ENCODE data around the gene MRPS31. TPM values are rescaled to one million over a fixed set of nuclear protein-coding genes. Genes with fewer than 3 reads are reported as not detected.

The MRPS31 gene
- total and polyA plus RNA-seq, 2 donors (not counting 1 experiment from before 2014, with no cell fraction given) = 20.5 to 34.4 TPM

GRCh38 chr13:40779796-40780285 is 8.9 kb upstream of the MRPS31 start:
- Mint-ChIP-seq H3K9me3 (ENCODE audit: insufficient read depth) (no peaks in the 10 kb centered on the region), H3K4me3 (no peak overlapping the region), H3K4me1 (peaks cover 24% of the 10 kb centered on the region), H3K27me3 (no peaks in the 10 kb centered on the region), H3K27ac (no peak overlapping the region)
- H3K36me3 ChIP-seq (replicated peaks in 1 of 2; ENCODE audit: control extremely low read depth in 1 of 2, control insufficient read depth in 1 of 2, extremely low read depth in 1 of 2, insufficient read depth in 2 of 2, low read length in 1 of 2) = no peaks in the 10 kb centered on the region
- H3K9ac ChIP-seq (ENCODE audit: low read length) = no peak overlapping the region
- no peaks in the 10 kb centered on the region for H3K9me3 ChIP-seq (ENCODE audit: control extremely low read depth in 1 of 3, control insufficient read depth in 2 of 3, insufficient read depth in 1 of 3, low read length in 2 of 3)
- ChIA-PET POLR2A (no interaction called here), CTCF (interaction anchor here (3.4 to 6.7 kb wide), 2 partner anchors 212 to 1095 kb away, joined by 20 to 98 read pairs; no protein-coding TSS in a partner anchor)
- no peak overlapping the region for H3K27ac ChIP-seq (ENCODE audit: low read length in 2 of 2)
- peaks cover 11 to 29% of the 10 kb centered on the region in 2 donors for H3K4me1 ChIP-seq (ENCODE audit: control insufficient read depth in 2 of 2, insufficient read depth in 2 of 2, low read length in 2 of 2)
- H2AFZ ChIP-seq (ENCODE audit: insufficient read depth, low read depth, low read length, poor library complexity, severe bottlenecking) = no peak overlapping the region
- intact Hi-C loops (cut with micrococcal nuclease) = loop anchor here (10.0 kb wide), 1 partner anchor 1745 kb away; the partner anchor contains the start of genes NHLRC3 and PROSER1
- H4K20me1 ChIP-seq (ENCODE audit: control insufficient read depth, insufficient read depth, low read length, poor library complexity, severe bottlenecking) = no peaks in the 10 kb centered on the region
- 100% methylated on average over 3 of the region's 5 CpGs for WGBS (ENCODE audit: insufficient coverage)
- TF ChIP-seq EZH2 (IDR thresholded peaks at IDR 0.05; ENCODE audit: borderline replicate concordance, insufficient read depth, low read depth, low read length, poor library complexity, severe bottlenecking) = no peak
- TF ChIP-seq CTCF (IDR thresholded peaks at IDR 0.05) = no peak
- no peak overlapping the region for H3K4me2 ChIP-seq (replicated peaks; ENCODE audit: low read depth, low read length, poor library complexity, severe bottlenecking)
- H3K4me3 ChIP-seq (ENCODE audit: control extremely low read depth in 1 of 5, extremely low read depth in 1 of 5, insufficient read depth in 1 of 5, low read depth in 2 of 5, low read length in 4 of 5) = no peak overlapping the region
- no peaks in the 10 kb centered on the region for H3K79me2 ChIP-seq (ENCODE audit: control insufficient read depth, insufficient read depth, low read length)
- no peak for DNase-seq
- ATAC-seq (ENCODE audit: low read depth) = no peak
- no peaks in the 10 kb centered on the region for H3K27me3 ChIP-seq (replicated peaks in 1 of 4; ENCODE audit: control extremely low read depth in 1 of 4, control insufficient read depth in 3 of 4, insufficient read depth in 4 of 4, low read length in 3 of 4)

GRCh38 chr13:40779049-40779448 is 8.1 kb upstream of the MRPS31 start:
- Histone ChIP-seq H3K4me2 (replicated peaks; ENCODE audit: low read depth, low read length, poor library complexity, severe bottlenecking) (no peak overlapping the region), H3K4me1 (ENCODE audit: control insufficient read depth in 2 of 2, insufficient read depth in 2 of 2, low read length in 2 of 2) (peaks cover 11 to 29% of the 10 kb centered on the region in 2 donors)

More at GRCh38 chr13:40779049-40779448, 8.1 kb upstream of the MRPS31 start:
- Mint-ChIP-seq H3K4me3 (no peak overlapping the region), H3K9me3 (ENCODE audit: insufficient read depth) (no peaks in the 10 kb centered on the region), H3K4me1 (peaks cover 24% of the 10 kb centered on the region), H3K27ac (no peak overlapping the region), H3K27me3 (no peaks in the 10 kb centered on the region)
- CTCF ChIA-PET = interaction anchor here (0.6 to 6.7 kb wide), 8 partner anchors 10 to 1094 kb away, joined by 3 to 98 read pairs (median 6); partner anchors contain the start of gene SLC25A15
- H3K27ac ChIP-seq (ENCODE audit: low read length in 2 of 2) = no peak overlapping the region
- H3K27me3 ChIP-seq (replicated peaks in 1 of 4; ENCODE audit: control extremely low read depth in 1 of 4, control insufficient read depth in 3 of 4, insufficient read depth in 4 of 4, low read length in 3 of 4) = no peaks in the 10 kb centered on the region
- no peaks in the 10 kb centered on the region for H4K20me1 ChIP-seq (ENCODE audit: control insufficient read depth, insufficient read depth, low read length, poor library complexity, severe bottlenecking)
- no peak overlapping the region for H2AFZ ChIP-seq (ENCODE audit: insufficient read depth, low read depth, low read length, poor library complexity, severe bottlenecking)
- H3K36me3 ChIP-seq (replicated peaks in 1 of 2; ENCODE audit: control extremely low read depth in 1 of 2, control insufficient read depth in 1 of 2, extremely low read depth in 1 of 2, insufficient read depth in 2 of 2, low read length in 1 of 2) = no peaks in the 10 kb centered on the region
- H3K9me3 ChIP-seq (ENCODE audit: control extremely low read depth in 1 of 3, control insufficient read depth in 2 of 3, insufficient read depth in 1 of 3, low read length in 2 of 3) = no peaks in the 10 kb centered on the region
- no peaks in the 10 kb centered on the region for H3K79me2 ChIP-seq (ENCODE audit: control insufficient read depth, insufficient read depth, low read length)
- WGBS (ENCODE audit: insufficient coverage) = 59% methylated on average over 3 of the region's 4 CpGs
- TF ChIP-seq EZH2 (IDR thresholded peaks at IDR 0.05; ENCODE audit: borderline replicate concordance, insufficient read depth, low read depth, low read length, poor library complexity, severe bottlenecking) (no peak), CTCF (IDR thresholded peaks at IDR 0.05) (no peak)
- H3K4me3 ChIP-seq (ENCODE audit: control extremely low read depth in 1 of 5, extremely low read depth in 1 of 5, insufficient read depth in 1 of 5, low read depth in 2 of 5, low read length in 4 of 5) = no peak overlapping the region
- ATAC-seq (ENCODE audit: low read depth) (no peak), DNase-seq (no peak)
- H3K9ac ChIP-seq (ENCODE audit: low read length) = no peak overlapping the region
- POLR2A ChIA-PET = no interaction called here
- intact Hi-C loops (cut with micrococcal nuclease) = loop anchor here (10.0 kb wide), 1 partner anchor 1744 kb away; the partner anchor contains the start of genes NHLRC3 and PROSER1

All from B cell (primary cell).